ENCODE measurements around the gene DDB1.

DNA sequence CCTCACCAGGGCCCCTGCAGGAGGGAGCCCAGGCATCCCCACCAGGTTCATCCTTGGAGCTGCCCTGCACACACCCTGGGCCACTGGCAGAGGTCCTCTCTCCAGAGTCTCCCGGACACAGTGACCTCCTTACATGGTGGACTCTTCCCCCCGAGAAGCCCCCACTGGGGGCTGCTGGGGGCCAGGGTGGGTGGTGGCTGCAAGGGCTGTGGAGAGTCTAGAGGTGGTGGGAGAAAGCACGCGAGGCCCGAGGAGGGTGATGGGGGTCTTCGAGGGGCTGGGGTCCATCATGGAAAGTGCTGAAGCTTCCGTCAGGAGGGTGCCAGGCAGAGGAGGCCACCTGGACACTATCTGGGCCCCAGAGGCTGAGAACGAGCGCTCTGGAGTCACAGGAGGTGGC is 74.4 kb downstream of the DDB1 start:
- no peak for TF ChIP-seq POLR2A (IDR thresholded peaks at IDR 0.05)
- TF ChIP-seq, protein P1, sequence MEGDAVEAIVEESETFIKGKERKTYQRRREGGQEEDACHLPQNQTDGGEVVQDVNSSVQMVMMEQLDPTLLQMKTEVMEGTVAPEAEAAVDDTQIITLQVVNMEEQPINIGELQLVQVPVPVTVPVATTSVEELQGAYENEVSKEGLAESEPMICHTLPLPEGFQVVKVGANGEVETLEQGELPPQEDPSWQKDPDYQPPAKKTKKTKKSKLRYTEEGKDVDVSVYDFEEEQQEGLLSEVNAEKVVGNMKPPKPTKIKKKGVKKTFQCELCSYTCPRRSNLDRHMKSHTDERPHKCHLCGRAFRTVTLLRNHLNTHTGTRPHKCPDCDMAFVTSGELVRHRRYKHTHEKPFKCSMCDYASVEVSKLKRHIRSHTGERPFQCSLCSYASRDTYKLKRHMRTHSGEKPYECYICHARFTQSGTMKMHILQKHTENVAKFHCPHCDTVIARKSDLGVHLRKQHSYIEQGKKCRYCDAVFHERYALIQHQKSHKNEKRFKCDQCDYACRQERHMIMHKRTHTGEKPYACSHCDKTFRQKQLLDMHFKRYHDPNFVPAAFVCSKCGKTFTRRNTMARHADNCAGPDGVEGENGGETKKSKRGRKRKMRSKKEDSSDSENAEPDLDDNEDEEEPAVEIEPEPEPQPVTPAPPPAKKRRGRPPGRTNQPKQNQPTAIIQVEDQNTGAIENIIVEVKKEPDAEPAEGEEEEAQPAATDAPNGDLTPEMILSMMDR (IDR thresholded peaks at IDR 0.05), result no peak

All from adrenal gland (tissue), 5 donors.